Measurements from ENCODE around the gene LRP5. TPM values are rescaled to one million over a fixed set of nuclear protein-coding genes. Genes with fewer than 3 reads are reported as not detected.

The LRP5 gene
- polyA plus RNA-seq, 1 donor (not counting 4 experiments of a cell fraction or from before 2014, with no cell fraction given) = 6.6 TPM

DNA sequence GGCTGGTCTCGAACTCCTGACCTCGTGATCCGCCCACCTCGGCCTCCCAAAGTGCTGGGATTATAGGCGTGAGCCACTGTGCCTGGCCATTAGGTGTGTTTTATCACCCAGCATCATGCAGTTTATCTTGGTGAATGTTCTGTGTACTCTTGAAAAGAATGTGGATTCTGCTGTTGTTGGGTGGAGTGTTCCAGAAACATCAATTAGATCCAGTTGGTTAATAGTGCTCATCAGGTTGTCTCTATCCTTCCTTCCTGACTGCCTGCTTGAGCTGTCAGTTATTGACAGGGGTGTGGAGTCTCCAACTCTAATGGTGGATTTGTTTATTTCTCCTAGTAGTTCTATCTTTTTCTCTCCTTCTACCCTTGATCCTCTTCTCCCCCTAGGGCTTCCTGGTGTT is 118.0 kb downstream of the LRP5 start:
- no peak for DNase-seq (ENCODE audit: low read depth, low spot score)
- Histone ChIP-seq H4K20me1 (ENCODE audit: control insufficient read depth, extremely low read depth, insufficient read depth, low read length) (no peaks in the 10 kb centered on the region), H3K36me3 (ENCODE audit: control insufficient read depth in 2 of 2, extremely low read depth in 1 of 2, insufficient read depth in 2 of 2, low read length in 2 of 2) (peaks cover 21 to 28% of the 10 kb centered on the region in 2 experiments), H2AFZ (ENCODE audit: control insufficient read depth, low read length) (no peak overlapping the region), H3K79me2 (ENCODE audit: control insufficient read depth, insufficient read depth, low read length) (no peaks in the 10 kb centered on the region), H3K4me3 (ENCODE audit: control insufficient read depth in 2 of 3, extremely low read depth in 1 of 3, insufficient read depth in 2 of 3, low read depth in 1 of 3, low read length in 3 of 3) (no peak overlapping the region), H3K4me1 (ENCODE audit: control insufficient read depth, extremely low read depth, insufficient read depth, low read length) (no peaks in the 10 kb centered on the region), H3K4me2 (ENCODE audit: control insufficient read depth, extremely low read depth, insufficient read depth, low read depth, low read length) (no peak overlapping the region), H3K27ac (ENCODE audit: control insufficient read depth, insufficient read depth, low read length) (no peak overlapping the region), H3K9me1 (ENCODE audit: control insufficient read depth, extremely low read depth, insufficient read depth, low read length) (no peaks in the 10 kb centered on the region), H3K27me3 (ENCODE audit: control insufficient read depth, extremely low read depth, insufficient read depth, low read length) (no peaks in the 10 kb centered on the region), H3K9ac (ENCODE audit: control insufficient read depth, extremely low read depth, insufficient read depth, low read length) (no peak overlapping the region), H3K9me3 (ENCODE audit: control insufficient read depth, low read depth, low read length) (peaks cover 8% of the 10 kb centered on the region)
- TF ChIP-seq, protein P1, sequence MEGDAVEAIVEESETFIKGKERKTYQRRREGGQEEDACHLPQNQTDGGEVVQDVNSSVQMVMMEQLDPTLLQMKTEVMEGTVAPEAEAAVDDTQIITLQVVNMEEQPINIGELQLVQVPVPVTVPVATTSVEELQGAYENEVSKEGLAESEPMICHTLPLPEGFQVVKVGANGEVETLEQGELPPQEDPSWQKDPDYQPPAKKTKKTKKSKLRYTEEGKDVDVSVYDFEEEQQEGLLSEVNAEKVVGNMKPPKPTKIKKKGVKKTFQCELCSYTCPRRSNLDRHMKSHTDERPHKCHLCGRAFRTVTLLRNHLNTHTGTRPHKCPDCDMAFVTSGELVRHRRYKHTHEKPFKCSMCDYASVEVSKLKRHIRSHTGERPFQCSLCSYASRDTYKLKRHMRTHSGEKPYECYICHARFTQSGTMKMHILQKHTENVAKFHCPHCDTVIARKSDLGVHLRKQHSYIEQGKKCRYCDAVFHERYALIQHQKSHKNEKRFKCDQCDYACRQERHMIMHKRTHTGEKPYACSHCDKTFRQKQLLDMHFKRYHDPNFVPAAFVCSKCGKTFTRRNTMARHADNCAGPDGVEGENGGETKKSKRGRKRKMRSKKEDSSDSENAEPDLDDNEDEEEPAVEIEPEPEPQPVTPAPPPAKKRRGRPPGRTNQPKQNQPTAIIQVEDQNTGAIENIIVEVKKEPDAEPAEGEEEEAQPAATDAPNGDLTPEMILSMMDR (optimal IDR thresholded peaks at IDR 0.05 in 1 of 3, IDR thresholded peaks at IDR 0.05 in 1 of 3, conservative IDR thresholded peaks at IDR 0.05 in 1 of 3; ENCODE audit: extremely low read depth in 1 of 3, insufficient read depth in 2 of 3, low read length in 3 of 3) = no peak
- TF ChIP-seq EZH2 (IDR thresholded peaks at IDR 0.05; ENCODE audit: low read length) = no peak
- no peak for FAIRE-seq
- dilution Hi-C loops (cut with MboI; ENCODE audit: extremely low pct_ligation_motif_present, low sequenced_read_pairs) = no loop called here

DNA sequence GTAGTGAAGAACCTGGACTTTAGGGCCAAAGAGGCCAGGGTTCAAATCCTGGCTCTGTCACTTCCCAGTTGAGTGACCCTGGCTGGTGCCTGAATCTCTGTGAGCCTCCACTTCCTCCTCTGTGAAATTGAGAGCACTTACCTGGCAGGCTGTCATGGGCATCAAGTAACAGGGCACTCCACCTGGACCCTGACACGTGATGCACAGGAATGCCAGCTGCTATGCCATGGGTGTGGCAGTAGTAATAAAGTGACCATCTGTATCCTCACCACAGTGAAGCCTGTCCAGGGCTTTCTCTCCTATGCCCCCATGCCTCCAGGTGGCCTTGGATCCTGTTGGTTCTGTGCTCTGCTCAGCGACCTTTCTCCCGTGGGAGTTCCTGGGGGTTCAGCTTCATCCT is 118.4 kb downstream of the LRP5 start:
- no peaks in the 10 kb centered on the region for H3K79me2 ChIP-seq (ENCODE audit: control insufficient read depth, insufficient read depth, low read length)
- H2AFZ ChIP-seq (ENCODE audit: control insufficient read depth, low read length) = no peak overlapping the region
- no peaks in the 10 kb centered on the region for H4K20me1 ChIP-seq (ENCODE audit: control insufficient read depth, extremely low read depth, insufficient read depth, low read length)
- no peak for FAIRE-seq
- H3K27ac ChIP-seq (ENCODE audit: control insufficient read depth, insufficient read depth, low read length) = no peak overlapping the region
- DNase-seq (ENCODE audit: low read depth, low spot score) = no peak
- no peaks in the 10 kb centered on the region for H3K27me3 ChIP-seq (ENCODE audit: control insufficient read depth, extremely low read depth, insufficient read depth, low read length)
- no peak overlapping the region for H3K4me3 ChIP-seq (ENCODE audit: control insufficient read depth in 2 of 3, extremely low read depth in 1 of 3, insufficient read depth in 2 of 3, low read depth in 1 of 3, low read length in 3 of 3)
- H3K9me3 ChIP-seq (ENCODE audit: control insufficient read depth, low read depth, low read length) = peaks cover 8% of the 10 kb centered on the region
- H3K9me1 ChIP-seq (ENCODE audit: control insufficient read depth, extremely low read depth, insufficient read depth, low read length) = no peaks in the 10 kb centered on the region
- H3K4me2 ChIP-seq (ENCODE audit: control insufficient read depth, extremely low read depth, insufficient read depth, low read depth, low read length) = no peak overlapping the region
- peaks cover 20 to 27% of the 10 kb centered on the region in 2 experiments for H3K36me3 ChIP-seq (ENCODE audit: control insufficient read depth in 2 of 2, extremely low read depth in 1 of 2, insufficient read depth in 2 of 2, low read length in 2 of 2)
- dilution Hi-C loops (cut with MboI; ENCODE audit: extremely low pct_ligation_motif_present, low sequenced_read_pairs) = no loop called here
- TF ChIP-seq, protein P1 (optimal IDR thresholded peaks at IDR 0.05 in 1 of 3, IDR thresholded peaks at IDR 0.05 in 1 of 3, conservative IDR thresholded peaks at IDR 0.05 in 1 of 3; ENCODE audit: extremely low read depth in 1 of 3, insufficient read depth in 2 of 3, low read length in 3 of 3) = no peak
- TF ChIP-seq EZH2 (IDR thresholded peaks at IDR 0.05; ENCODE audit: low read length) = no peak
- H3K4me1 ChIP-seq (ENCODE audit: control insufficient read depth, extremely low read depth, insufficient read depth, low read length) = no peaks in the 10 kb centered on the region
- H3K9ac ChIP-seq (ENCODE audit: control insufficient read depth, extremely low read depth, insufficient read depth, low read length) = no peak overlapping the region

All from keratinocyte (primary cell).